Subcutaneous abdominal adipose tissue (tissue), 5 donors: Measurements from ENCODE around the gene MYBBP1A.

Experiments
- H3K27ac ChIP-seq: one replicate; pipeline ENCODE4 v1.7.0; 2013; ENCODE audit warnings: low read depth, mild to moderate bottlenecking, inconsistent platforms, low read length, moderate library complexity
- H3K27me3 ChIP-seq, 5 donors: one replicate each; pipeline ENCODE4 v1.7.0; 2013; ENCODE audit warnings: low read length in 5 of 5, inconsistent platforms in 1 of 5; ENCODE audit not compliant: control insufficient read depth in 5 of 5, insufficient read depth in 4 of 5
- H3K36me3 ChIP-seq, 5 donors: one replicate each; pipeline ENCODE4 v1.7.0; 2013; ENCODE audit warnings: low read length in 5 of 5; ENCODE audit not compliant: control insufficient read depth in 5 of 5, insufficient read depth in 5 of 5
- H3K4me1 ChIP-seq, 5 donors: one replicate each; pipeline ENCODE4 v1.7.0; 2013; ENCODE audit warnings: low read length in 5 of 5, mild to moderate bottlenecking in 3 of 5, moderate library complexity in 1 of 5; ENCODE audit not compliant: control insufficient read depth in 5 of 5, insufficient read depth in 5 of 5
- H3K4me3 ChIP-seq, 5 donors: one replicate each; pipeline ENCODE4 v1.7.0; 2013; ENCODE audit warnings: low read length in 5 of 5, low read depth in 1 of 5
- H3K9ac ChIP-seq, 5 donors: one replicate each; pipeline ENCODE4 v1.7.0; 2013; ENCODE audit warnings: low read length in 5 of 5, mild to moderate bottlenecking in 4 of 5, moderate library complexity in 3 of 5
- H3K9me3 ChIP-seq, 5 donors: one replicate each; pipeline ENCODE4 v1.7.0; 2013; ENCODE audit warnings: low read length in 5 of 5; ENCODE audit not compliant: control insufficient read depth in 5 of 5
- donor health status: healthy.
- donor health status: healthy.
- donor health status: healthy.
- donor health status: healthy.
- donor health status: healthy.

MYBBP1A gene

GRCh38 chr17:4551796-4552525 lies 3.2 kb downstream of the MYBBP1A start:
- no peak overlapping the region for H3K27ac ChIP-seq

GRCh38 chr17:4551141-4551540 lies 4.0 kb downstream of the MYBBP1A start:
- Histone ChIP-seq H3K4me1 (peaks cover 3 to 27% (median 22%) of the 10 kb centered on the region in 5 donors), H3K27me3 (no peaks in the 10 kb centered on the region), H3K9me3 (no peaks in the 10 kb centered on the region), H3K4me3 (no peak overlapping the region), H3K36me3 (peaks cover 0 to 76% (median 70%) of the 10 kb centered on the region in 5 donors), H3K9ac (no peak overlapping the region), H3K27ac (no peak overlapping the region)

More at GRCh38 chr17:4551796-4552525, 3.2 kb downstream of the MYBBP1A start:
- Histone ChIP-seq H3K4me1 (peaks cover 3 to 27% (median 23%) of the 10 kb centered on the region in 5 donors), H3K9me3 (no peaks in the 10 kb centered on the region), H3K4me3 (no peak overlapping the region), H3K36me3 (peaks cover 0 to 68% (median 64%) of the 10 kb centered on the region in 5 donors), H3K9ac (no peak overlapping the region), H3K27me3 (no peaks in the 10 kb centered on the region)

- no peaks in the 10 kb centered on the region for H3K9me3 ChIP-seq
- no peak overlapping the region for H3K27ac ChIP-seq
- H3K4me3 ChIP-seq = no peak overlapping the region
- H3K4me1 ChIP-seq = peaks cover 3 to 21% (median 16%) of the 10 kb centered on the region in 5 donors
- no peaks in the 10 kb centered on the region for H3K27me3 ChIP-seq
- H3K9ac ChIP-seq = no peak overlapping the region
- peaks cover 0 to 82% (median 72%) of the 10 kb centered on the region in 5 donors for H3K36me3 ChIP-seq
Measured at GRCh38 chr17:4550534-4551039, 4.6 kb downstream of the MYBBP1A start.

GRCh38 chr17:4549781-4550533 lies 5.2 kb downstream of the MYBBP1A start:
- Histone ChIP-seq H3K4me3 (no peak overlapping the region), H3K4me1 (peaks cover 3 to 16% (median 13%) of the 10 kb centered on the region in 5 donors), H3K9me3 (no peaks in the 10 kb centered on the region), H3K9ac (no peak overlapping the region), H3K27me3 (no peaks in the 10 kb centered on the region), H3K36me3 (peaks cover 0 to 88% (median 79%) of the 10 kb centered on the region in 5 donors), H3K27ac (no peak overlapping the region)

- Histone ChIP-seq H3K36me3 (peaks cover 0 to 97% (median 85%) of the 10 kb centered on the region in 5 donors), H3K9ac (no peak overlapping the region), H3K4me1 (peaks cover 0 to 6% (median 3%) of the 10 kb centered on the region in 5 donors), H3K4me3 (no peak overlapping the region), H3K27me3 (no peaks in the 10 kb centered on the region), H3K9me3 (no peaks in the 10 kb centered on the region), H3K27ac (no peak overlapping the region)
Measured at GRCh38 chr17:4548721-4549531, 6.3 kb downstream of the MYBBP1A start.

- Histone ChIP-seq H3K4me1 (no peaks in the 10 kb centered on the region), H3K36me3 (peaks cover 0 to 99% (median 85%) of the 10 kb centered on the region in 5 donors), H3K27ac (no peak overlapping the region), H3K4me3 (no peak overlapping the region), H3K9me3 (no peaks in the 10 kb centered on the region), H3K9ac (no peak overlapping the region), H3K27me3 (no peaks in the 10 kb centered on the region)
Measured at GRCh38 chr17:4548061-4548461, 7.1 kb downstream of the MYBBP1A start.

GRCh38 chr17:4547118-4547906 lies 7.9 kb downstream of the MYBBP1A start:
- no peaks in the 10 kb centered on the region for H3K27me3 ChIP-seq
- no peaks in the 10 kb centered on the region for H3K9me3 ChIP-seq
- peaks cover 0 to 99% (median 89%) of the 10 kb centered on the region in 5 donors for H3K36me3 ChIP-seq
- H3K4me1 ChIP-seq = no peaks in the 10 kb centered on the region
- H3K9ac ChIP-seq = no peak overlapping the region
- H3K27ac ChIP-seq = no peak overlapping the region
- H3K4me3 ChIP-seq = no peak overlapping the region

- H3K4me3 ChIP-seq = no peak overlapping the region
- peaks cover 0 to 99% (median 88%) of the 10 kb centered on the region in 5 donors for H3K36me3 ChIP-seq
- H3K4me1 ChIP-seq = peaks cover 0 to 17% (median 7%) of the 10 kb centered on the region in 5 donors
- H3K9me3 ChIP-seq = no peaks in the 10 kb centered on the region
- H3K27me3 ChIP-seq = no peaks in the 10 kb centered on the region
- no peak overlapping the region for H3K9ac ChIP-seq
- no peak overlapping the region for H3K27ac ChIP-seq
Measured at GRCh38 chr17:4545217-4545951, 9.8 kb downstream of the MYBBP1A start.

GRCh38 chr17:4544951-4545216 lies 10.3 kb downstream of the MYBBP1A start:
- Histone ChIP-seq H3K27me3 (no peaks in the 10 kb centered on the region), H3K4me1 (peaks cover 0 to 22% (median 11%) of the 10 kb centered on the region in 5 donors), H3K4me3 (no peak overlapping the region), H3K9me3 (no peaks in the 10 kb centered on the region), H3K9ac (no peak overlapping the region), H3K27ac (no peak overlapping the region), H3K36me3 (peaks cover 0 to 99% (median 88%) of the 10 kb centered on the region in 5 donors)
